ENCODE data around the gene TMEM51. TPM values are rescaled to one million over a fixed set of nuclear protein-coding genes. Genes with fewer than 3 reads are reported as not detected.

The TMEM51 gene
- total and polyA plus RNA-seq, 2 of the 13 experiments (the other 11 are each of a cell fraction or from before 2014, with no cell fraction given) = 12.2 to 22.3 TPM

GRCh38 chr1:15145327-15145726 is 8.2 kb upstream of the TMEM51 start (continued):
- TF ChIP-seq PAXIP1 (CRISPR knock-in tag; conservative IDR thresholded peaks at IDR 0.05) (peak; percentile 90), MIER2 (CRISPR knock-in tag; IDR thresholded peaks at IDR 0.05) (peak; percentile 78), KDM6A (CRISPR knock-in tag; IDR thresholded peaks at IDR 0.05; ENCODE audit: low read depth) (peak; percentile 71), RBAK (CRISPR knock-in tag; IDR thresholded peaks at IDR 0.05) (no peak), HMGXB4 (CRISPR knock-in tag; IDR thresholded peaks at IDR 0.05; ENCODE audit: borderline replicate concordance in 1 of 2, low read depth in 1 of 2) (peak in 1 of 2 experiments; percentile 30; a peak in 1 of 4 replicates), ZNF350 (CRISPR knock-in tag; IDR thresholded peaks at IDR 0.05; ENCODE audit: borderline replicate concordance, low read depth) (0 out of 2 replicates have a peak, but pooled peaks have one; percentile 32), AGO1 (IDR thresholded peaks at IDR 0.05; ENCODE audit: low read depth, low read length, poor library complexity, severe bottlenecking) (no peak), MEF2D (CRISPR knock-in tag; IDR thresholded peaks at IDR 0.05) (peak; percentile 41; the same call in 1 of the 2 replicates), ZNF329 (CRISPR knock-in tag; IDR thresholded peaks at IDR 0.05; ENCODE audit: low read depth) (no peak), SPEN (CRISPR knock-in tag; IDR thresholded peaks at IDR 0.05; ENCODE audit: low read depth) (peak; percentile 38; the same call in 1 of the 2 replicates), PRMT3 (CRISPR knock-in tag; IDR thresholded peaks at IDR 0.05; ENCODE audit: borderline replicate concordance, low read depth) (no peak), HNRNPLL (IDR thresholded peaks at IDR 0.05; ENCODE audit: low read depth, low read length, poor library complexity, severe bottlenecking) (no peak), FOXK2 (IDR thresholded peaks at IDR 0.05) (peak; percentile 83), SP2 (CRISPR knock-in tag; IDR thresholded peaks at IDR 0.05) (no peak), RXRB (CRISPR knock-in tag; IDR thresholded peaks at IDR 0.05; ENCODE audit: borderline replicate concordance) (peak; percentile 87), ISX (CRISPR knock-in tag; conservative IDR thresholded peaks at IDR 0.05) (no peak), MAFK (conservative IDR thresholded peaks at IDR 0.05 in 1 of 2, IDR thresholded peaks at IDR 0.05 in 1 of 2; ENCODE audit: low read length in 2 of 2) (no peak), TCF12 (IDR thresholded peaks at IDR 0.05) (no peak), TCF12 (CRISPR knock-in tag; IDR thresholded peaks at IDR 0.05) (no peak), TEF (CRISPR knock-in tag; IDR thresholded peaks at IDR 0.05) (no peak), HNRNPK (IDR thresholded peaks at IDR 0.05; ENCODE audit: low read depth, low read length, poor library complexity, severe bottlenecking) (no peak), FOXJ3 (CRISPR knock-in tag; IDR thresholded peaks at IDR 0.05; ENCODE audit: borderline replicate concordance) (peak; percentile 46; the same call in 1 of the 2 replicates), YY1 (IDR thresholded peaks at IDR 0.05; ENCODE audit: insufficient read depth, insufficient replicate concordance, low read depth, low read length) (no peak), PHF21A (CRISPR knock-in tag; IDR thresholded peaks at IDR 0.05) (peak; percentile 64), ZNF337 (CRISPR knock-in tag; IDR thresholded peaks at IDR 0.05; ENCODE audit: borderline replicate concordance, low read depth) (0 out of 2 replicates have a peak, but pooled peaks have one; percentile 49), ZSCAN29 (CRISPR knock-in tag; conservative IDR thresholded peaks at IDR 0.05) (peak; percentile 72; the same call in 1 of the 2 replicates)
